H9 (cell line): Measurements from ENCODE around the gene GSK3A. TPM values are rescaled to one million over a fixed set of nuclear protein-coding genes. Genes with fewer than 3 reads are reported as not detected.

Experiments used
- DNase-seq: peaks from one replicate; pipeline ENCODE4 v3.0.0-alpha.2; 2017
- H2AFZ ChIP-seq: one replicate; pipeline ENCODE4 v1.6.1; 2013; ENCODE audit warnings: mild to moderate bottlenecking, low read length, control low read depth, moderate library complexity
- H2AK5ac ChIP-seq: 2 replicates; pipeline ENCODE4 v1.6.1; 2013; ENCODE audit warnings: low read length, control low read depth, mixed read lengths; ENCODE audit not compliant: insufficient read length
- H2BK120ac ChIP-seq: one replicate; pipeline ENCODE4 v1.6.1; 2013; ENCODE audit warnings: low read depth, mild to moderate bottlenecking, low read length, control low read depth, inconsistent platforms; ENCODE audit not compliant: poor library complexity, severe bottlenecking
- H2BK12ac ChIP-seq: 2 replicates; pipeline ENCODE4 v1.6.1; 2013; ENCODE audit warnings: low read length, control low read depth, mixed read lengths, low read depth; ENCODE audit not compliant: insufficient read length
- H2BK15ac ChIP-seq: 2 replicates; pipeline ENCODE4 v1.6.1; 2013; ENCODE audit warnings: low read depth, low read length, control low read depth
- H2BK20ac ChIP-seq: one replicate; pipeline ENCODE4 v1.6.1; 2013; ENCODE audit warnings: low read depth, mild to moderate bottlenecking, low read length, control low read depth, inconsistent platforms; ENCODE audit not compliant: poor library complexity, severe bottlenecking
- H2BK5ac ChIP-seq: 2 replicates; pipeline ENCODE4 v1.6.1; 2013; ENCODE audit warnings: low read length, control low read depth, mixed read lengths; ENCODE audit not compliant: insufficient read length
- H3K14ac ChIP-seq: 2 replicates; pipeline ENCODE4 v1.6.1; 2013; ENCODE audit warnings: low read length, control low read depth; ENCODE audit not compliant: insufficient read depth
- H3K18ac ChIP-seq: 2 replicates; pipeline ENCODE4 v1.6.1; 2013; ENCODE audit warnings: low read depth, mild to moderate bottlenecking, mixed read lengths, low read length, control low read depth; ENCODE audit not compliant: insufficient read length
- H3K23ac ChIP-seq: 2 replicates; pipeline ENCODE4 v1.6.1; 2013; ENCODE audit warnings: low read length, control low read depth, mixed read lengths, low read depth; ENCODE audit not compliant: insufficient read length
- H3K23me2 ChIP-seq: 2 replicates; pipeline ENCODE4 v1.6.1; 2013; ENCODE audit warnings: low read depth, mild to moderate bottlenecking, mixed read lengths, low read length, control low read depth; ENCODE audit not compliant: insufficient read length, poor library complexity, severe bottlenecking
- H3K27ac ChIP-seq: 2 replicates; pipeline ENCODE4 v1.5.1; 2013; ENCODE audit warnings: low read length, control low read depth, mixed read lengths, low read depth; ENCODE audit not compliant: insufficient read length
- H3K27me3 ChIP-seq: 2 replicates; pipeline ENCODE4 v1.6.1; 2013; ENCODE audit warnings: low read length, control low read depth, inconsistent platforms; ENCODE audit not compliant: insufficient read depth
- H3K4ac ChIP-seq: 2 replicates; pipeline ENCODE4 v1.6.1; 2013; ENCODE audit warnings: low read depth, mild to moderate bottlenecking, control low read depth, inconsistent platforms, low read length, moderate library complexity
- H3K4me1 ChIP-seq: 2 replicates; pipeline ENCODE4 v1.6.1; 2013; ENCODE audit warnings: low read length, control low read depth, inconsistent platforms; ENCODE audit not compliant: insufficient read depth
- H3K4me2 ChIP-seq: 2 replicates; pipeline ENCODE4 v1.6.1; 2013; ENCODE audit warnings: low read length, control low read depth, mixed read lengths; ENCODE audit not compliant: insufficient read length, insufficient read depth
- H3K56ac ChIP-seq: 2 replicates; pipeline ENCODE4 v1.6.1; 2013; ENCODE audit warnings: low read depth, mild to moderate bottlenecking, mixed read lengths, low read length, control low read depth; ENCODE audit not compliant: insufficient read length
- H3K79me1 ChIP-seq: 2 replicates; pipeline ENCODE4 v1.6.1; 2013; ENCODE audit warnings: low read depth, mild to moderate bottlenecking, moderate library complexity, low read length, control low read depth, inconsistent platforms; ENCODE audit not compliant: insufficient read depth, poor library complexity, severe bottlenecking
- H3K79me2 ChIP-seq: 2 replicates; pipeline ENCODE4 v1.6.1; 2013; ENCODE audit warnings: low read length, control low read depth, inconsistent platforms; ENCODE audit not compliant: insufficient read depth
- H3K9ac ChIP-seq: 2 replicates; pipeline ENCODE4 v1.6.1; 2013; ENCODE audit warnings: low read length, control low read depth, mixed read lengths; ENCODE audit not compliant: insufficient read length; ENCODE audit errors: extremely low read depth
- H3K9me3 ChIP-seq: one replicate; pipeline ENCODE4 v1.6.1; 2013; ENCODE audit warnings: low read depth, low read length, inconsistent platforms; ENCODE audit not compliant: control insufficient read depth
- H3T11ph ChIP-seq: one replicate; pipeline ENCODE4 v1.6.1; 2013; ENCODE audit warnings: mild to moderate bottlenecking, low read length, control low read depth, inconsistent platforms
- H4K20me1 ChIP-seq: one replicate; pipeline ENCODE4 v1.6.1; 2013; ENCODE audit not compliant: control insufficient read depth, insufficient read length, insufficient read depth
- H4K5ac ChIP-seq: 2 replicates; pipeline ENCODE4 v1.6.1; 2013; ENCODE audit warnings: low read depth, mild to moderate bottlenecking, mixed read lengths, low read length, control low read depth; ENCODE audit not compliant: insufficient read length
- H4K8ac ChIP-seq: replicated peaks from 2 replicates; pipeline ENCODE4 v1.6.1; 2013; ENCODE audit warnings: low read length, control low read depth, mixed read lengths, low read depth; ENCODE audit not compliant: insufficient read length
- H4K91ac ChIP-seq: 2 replicates; pipeline ENCODE4 v1.6.1; 2013; ENCODE audit warnings: low read depth, mild to moderate bottlenecking, moderate library complexity, mixed read lengths, low read length, control low read depth; ENCODE audit not compliant: insufficient read length
- H3K27ac Mint-ChIP-seq, 3 experiments: 2 replicates in 2 of 3; 3 replicates in 1 of 3; pipeline ENCODE4 v1.8.0; 2020 to 2021; ENCODE audit warnings: mixed read lengths in 3 of 3, mild to moderate bottlenecking in 1 of 3, moderate library complexity in 1 of 3
- H3K27me3 Mint-ChIP-seq: 2 replicates; pipeline ENCODE4 v1.8.0; 2021; ENCODE audit warnings: low read depth, mild to moderate bottlenecking, moderate library complexity, mixed read lengths
- H3K36me3 Mint-ChIP-seq, 3 experiments: 2 replicates in 2 of 3; 3 replicates in 1 of 3; pipeline ENCODE4 v1.8.0; 2020 to 2021; ENCODE audit warnings: low read depth in 3 of 3, mixed read lengths in 3 of 3; ENCODE audit not compliant: insufficient read depth in 1 of 3
- H3K4me1 Mint-ChIP-seq, 2 experiments: 2 replicates each; pipeline ENCODE4 v1.8.0; 2020; ENCODE audit warnings: mixed read lengths in 2 of 2
- H3K4me3 Mint-ChIP-seq, 2 experiments: 2 replicates in 1 of 2; 3 replicates in 1 of 2; pipeline ENCODE4 v1.8.0; 2020 to 2021; ENCODE audit warnings: mild to moderate bottlenecking in 2 of 2, mixed read lengths in 2 of 2, moderate library complexity in 1 of 2
- H3K9me3 Mint-ChIP-seq, 2 experiments: 2 replicates in 1 of 2; 3 replicates in 1 of 2; pipeline ENCODE4 v1.8.0; 2020; ENCODE audit warnings: mild to moderate bottlenecking in 2 of 2, mixed read lengths in 2 of 2, moderate library complexity in 1 of 2
- WGBS: extraction: QIAGEN DNeasy Blood & Tissue Kit; methylation state at CpG from one replicate; pipeline ENCODE4 v1.1.7; 2013; ENCODE audit warnings: missing lambda C conversion rate, low lambda C conversion rate, mixed read lengths; ENCODE audit not compliant: insufficient read length; ENCODE audit errors: extremely low coverage; 5-methylcytosine and 5-hydroxymethylcytosine counted together
- total RNA-seq: library from RNA; stranded (reverse); gene quantifications from 2 replicates; pipeline ENCODE4 v1.2.1, GENCODE V29; 2021
- TF ChIP-seq, protein P1 (sequence below): fragments of 200-600 bp; sonication (generic); conservative IDR thresholded peaks from 3 replicates; pipeline ENCODE4 v1.8.0; 2021; ENCODE audit warnings: antibody characterized with exemption, mild to moderate bottlenecking

Gene GSK3A
- total RNA-seq, 1 experiment from 2014 or later, result 52.4 TPM

- no peak overlapping the region for H2AFZ ChIP-seq
- no peaks in the 10 kb centered on the region for H4K20me1 ChIP-seq
- no peaks in the 10 kb centered on the region for H3K27me3 ChIP-seq
- Mint-ChIP-seq H3K9me3 (no peaks in the 10 kb centered on the region), H3K27me3 (no peaks in the 10 kb centered on the region), H3K4me3 (no peak overlapping the region; a peak in 1 of 5 replicates), H3K27ac (peak overlapping the region in 1 of 3 experiments; percentile 48; a peak in 2 of 7 replicates), H3K4me1 (peaks cover 0 to 6% of the 10 kb centered on the region in 2 experiments; a peak in 1 of 4 replicates), H3K36me3 (peaks cover 43 to 92% (median 85%) of the 10 kb centered on the region in 3 experiments; a peak in 6 of 7 replicates)
- H3K14ac ChIP-seq, result no peak overlapping the region
- H3K18ac ChIP-seq, result no peak overlapping the region
- H3K4ac ChIP-seq, result no peak overlapping the region
- no peak for DNase-seq
- no peaks in the 10 kb centered on the region for H3K79me1 ChIP-seq
- H2BK15ac ChIP-seq, result no peak overlapping the region
- H2BK12ac ChIP-seq, result no peak overlapping the region
- no peak overlapping the region for H2BK20ac ChIP-seq
- H3K79me2 ChIP-seq, result peaks cover 2% of the 10 kb centered on the region; the same call in 1 of the 2 replicates
- H3K9me3 ChIP-seq, result no peaks in the 10 kb centered on the region
- TF ChIP-seq, protein P1, sequence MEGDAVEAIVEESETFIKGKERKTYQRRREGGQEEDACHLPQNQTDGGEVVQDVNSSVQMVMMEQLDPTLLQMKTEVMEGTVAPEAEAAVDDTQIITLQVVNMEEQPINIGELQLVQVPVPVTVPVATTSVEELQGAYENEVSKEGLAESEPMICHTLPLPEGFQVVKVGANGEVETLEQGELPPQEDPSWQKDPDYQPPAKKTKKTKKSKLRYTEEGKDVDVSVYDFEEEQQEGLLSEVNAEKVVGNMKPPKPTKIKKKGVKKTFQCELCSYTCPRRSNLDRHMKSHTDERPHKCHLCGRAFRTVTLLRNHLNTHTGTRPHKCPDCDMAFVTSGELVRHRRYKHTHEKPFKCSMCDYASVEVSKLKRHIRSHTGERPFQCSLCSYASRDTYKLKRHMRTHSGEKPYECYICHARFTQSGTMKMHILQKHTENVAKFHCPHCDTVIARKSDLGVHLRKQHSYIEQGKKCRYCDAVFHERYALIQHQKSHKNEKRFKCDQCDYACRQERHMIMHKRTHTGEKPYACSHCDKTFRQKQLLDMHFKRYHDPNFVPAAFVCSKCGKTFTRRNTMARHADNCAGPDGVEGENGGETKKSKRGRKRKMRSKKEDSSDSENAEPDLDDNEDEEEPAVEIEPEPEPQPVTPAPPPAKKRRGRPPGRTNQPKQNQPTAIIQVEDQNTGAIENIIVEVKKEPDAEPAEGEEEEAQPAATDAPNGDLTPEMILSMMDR, result no peak
- no peak overlapping the region for H4K8ac ChIP-seq
- H3K27ac ChIP-seq, result no peak overlapping the region
- no peak overlapping the region for H2BK5ac ChIP-seq
- H3K4me2 ChIP-seq, result no peak overlapping the region
- H4K91ac ChIP-seq, result no peak overlapping the region
- no peak overlapping the region for H3K56ac ChIP-seq
- H3T11ph ChIP-seq, result no peak overlapping the region
- no CpG with 5 or more reads among the region's 8 CpGs for WGBS
- no peak overlapping the region for H4K5ac ChIP-seq
- H3K9ac ChIP-seq, result no peak overlapping the region
- H3K23ac ChIP-seq, result no peak overlapping the region
- no peaks in the 10 kb centered on the region for H3K4me1 ChIP-seq
- no peak overlapping the region for H2BK120ac ChIP-seq
- H2AK5ac ChIP-seq, result no peak overlapping the region
- no peaks in the 10 kb centered on the region for H3K23me2 ChIP-seq
Observed at GRCh38 chr19:42229855-42230351, 12.5 kb downstream of the GSK3A start.
